WERI-Rb-1 (cell line): ENCODE results near the gene LEF1.

Experiments
- DNase-seq: peaks from one replicate; pipeline ENCODE4 v3.0.0-alpha.2; 2020
- H3K27ac ChIP-seq: fragments of 250-450 bp; sonication (Bioruptor Pico); 2 replicates; pipeline ENCODE4 v1.5.1; 2020; ENCODE audit warnings: mild to moderate bottlenecking, moderate library complexity
- H3K27me3 ChIP-seq: fragments of 250-450 bp; sonication (Bioruptor Pico); 2 replicates; pipeline ENCODE4 v1.5.1; 2021; ENCODE audit warnings: mild to moderate bottlenecking, low read depth, moderate library complexity; ENCODE audit not compliant: insufficient read depth, severe bottlenecking
- H3K36me3 ChIP-seq: fragments of 250-450 bp; sonication (Bioruptor Pico); 2 replicates; pipeline ENCODE4 v1.5.1; 2020; ENCODE audit warnings: mild to moderate bottlenecking, moderate library complexity
- H3K4me3 ChIP-seq: 2 replicates; pipeline ENCODE4 v1.5.1; 2011; ENCODE audit warnings: low read depth, mild to moderate bottlenecking, control low read depth, low read length
- H3K9me3 ChIP-seq: fragments of 250-450 bp; sonication (Bioruptor Pico); 2 replicates; pipeline ENCODE4 v1.5.1; 2021; ENCODE audit warnings: mild to moderate bottlenecking, moderate library complexity; ENCODE audit not compliant: severe bottlenecking
- TF ChIP-seq, protein P1 (sequence below): IDR thresholded peaks from 2 replicates; pipeline ENCODE4 v1.5.1; 2011; ENCODE audit warnings: low read depth, mild to moderate bottlenecking, control low read depth, inconsistent platforms, low read length

Gene LEF1

DNA sequence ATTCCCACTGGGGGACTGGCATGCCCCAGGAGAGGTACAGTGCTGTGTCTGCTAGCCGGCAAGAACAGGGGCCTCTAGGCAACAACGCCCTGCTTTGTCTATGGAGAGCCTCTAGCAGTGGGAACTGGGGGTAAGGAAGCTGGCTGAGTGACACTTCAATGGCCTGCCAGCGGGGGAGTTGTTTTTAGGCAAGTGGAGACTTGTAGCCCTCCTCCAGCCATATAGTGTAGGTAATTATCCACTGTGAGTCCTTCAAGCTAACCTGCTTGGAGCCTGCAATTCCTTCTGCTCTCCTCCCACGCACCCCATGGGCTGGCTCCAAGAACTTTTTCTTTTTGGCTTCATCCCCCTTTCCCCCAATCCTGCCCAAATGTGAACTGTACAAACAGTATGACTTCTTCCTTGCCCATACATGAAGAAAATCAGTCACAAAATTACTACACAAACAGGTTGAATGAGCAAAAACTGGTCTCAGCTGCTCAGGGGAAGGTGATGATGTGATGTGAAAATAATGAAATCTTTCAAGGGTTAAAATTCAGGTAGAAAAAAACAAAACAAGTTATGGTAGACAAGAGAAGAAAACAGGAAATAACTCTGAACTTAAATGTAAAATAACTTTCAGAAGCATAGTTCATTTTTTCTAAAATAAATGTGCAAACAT lies 33.1 kb downstream of the LEF1 start:
- TF ChIP-seq, protein P1, sequence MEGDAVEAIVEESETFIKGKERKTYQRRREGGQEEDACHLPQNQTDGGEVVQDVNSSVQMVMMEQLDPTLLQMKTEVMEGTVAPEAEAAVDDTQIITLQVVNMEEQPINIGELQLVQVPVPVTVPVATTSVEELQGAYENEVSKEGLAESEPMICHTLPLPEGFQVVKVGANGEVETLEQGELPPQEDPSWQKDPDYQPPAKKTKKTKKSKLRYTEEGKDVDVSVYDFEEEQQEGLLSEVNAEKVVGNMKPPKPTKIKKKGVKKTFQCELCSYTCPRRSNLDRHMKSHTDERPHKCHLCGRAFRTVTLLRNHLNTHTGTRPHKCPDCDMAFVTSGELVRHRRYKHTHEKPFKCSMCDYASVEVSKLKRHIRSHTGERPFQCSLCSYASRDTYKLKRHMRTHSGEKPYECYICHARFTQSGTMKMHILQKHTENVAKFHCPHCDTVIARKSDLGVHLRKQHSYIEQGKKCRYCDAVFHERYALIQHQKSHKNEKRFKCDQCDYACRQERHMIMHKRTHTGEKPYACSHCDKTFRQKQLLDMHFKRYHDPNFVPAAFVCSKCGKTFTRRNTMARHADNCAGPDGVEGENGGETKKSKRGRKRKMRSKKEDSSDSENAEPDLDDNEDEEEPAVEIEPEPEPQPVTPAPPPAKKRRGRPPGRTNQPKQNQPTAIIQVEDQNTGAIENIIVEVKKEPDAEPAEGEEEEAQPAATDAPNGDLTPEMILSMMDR: 0 out of 2 replicates have a peak, but pooled peaks have one; percentile 11
- H3K27me3 ChIP-seq: peaks cover 6% of the 10 kb centered on the region
- H3K4me3 ChIP-seq: no peak overlapping the region
- H3K27ac ChIP-seq: no peak overlapping the region
- H3K36me3 ChIP-seq: no peaks in the 10 kb centered on the region
- H3K9me3 ChIP-seq: no peaks in the 10 kb centered on the region
- peak; percentile 40 for DNase-seq

DNA sequence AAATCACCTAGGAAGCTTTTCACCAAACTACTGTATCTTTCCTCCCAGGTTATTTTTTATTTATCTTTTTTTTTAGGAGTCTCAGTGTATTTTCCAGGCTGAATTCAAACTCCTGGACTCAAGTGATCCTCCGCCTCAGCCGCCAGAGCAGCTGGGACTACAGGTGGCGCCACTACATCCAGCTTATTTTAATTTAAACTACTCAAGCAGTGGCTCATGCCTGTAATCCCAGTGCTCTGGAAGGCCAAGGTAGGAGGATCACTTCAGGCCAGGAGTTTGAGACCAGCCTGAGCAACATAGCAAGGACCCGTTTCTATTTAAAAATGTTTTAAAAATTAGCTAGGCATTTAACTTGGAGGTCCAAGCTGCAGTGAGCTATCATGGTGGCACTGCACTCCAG lies 37.8 kb downstream of the LEF1 start:
- no peak overlapping the region for H3K27ac ChIP-seq
- TF ChIP-seq, protein P1: peak; percentile 38
- DNase-seq: peak; percentile 22
- H3K4me3 ChIP-seq: no peak overlapping the region
- peaks cover 4% of the 10 kb centered on the region for H3K27me3 ChIP-seq
- no peaks in the 10 kb centered on the region for H3K9me3 ChIP-seq
- no peaks in the 10 kb centered on the region for H3K36me3 ChIP-seq

DNA sequence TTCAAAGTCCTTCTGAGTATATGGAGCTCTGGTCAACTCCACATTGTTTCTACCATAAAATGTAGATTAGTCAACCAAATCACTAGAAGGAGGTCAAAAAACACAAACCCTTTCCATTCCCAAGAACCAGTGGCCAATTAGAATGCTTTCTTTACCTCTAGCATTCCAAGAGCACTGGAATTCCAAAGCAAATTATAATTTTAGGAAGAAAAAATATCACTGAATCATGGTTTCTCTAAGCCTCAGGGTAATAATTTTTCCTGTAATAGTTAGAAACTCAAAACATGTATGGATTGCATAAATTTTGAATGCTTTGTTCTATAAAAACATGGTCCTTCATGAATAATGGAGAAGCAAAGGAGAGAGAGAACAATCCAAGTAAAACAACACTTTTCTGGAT lies 39.5 kb downstream of the LEF1 start:
- H3K4me3 ChIP-seq: no peak overlapping the region
- no peak overlapping the region for H3K27ac ChIP-seq
- TF ChIP-seq, protein P1: no peak
- peaks cover 4% of the 10 kb centered on the region for H3K27me3 ChIP-seq
- H3K36me3 ChIP-seq: no peaks in the 10 kb centered on the region
- no peak for DNase-seq
- H3K9me3 ChIP-seq: no peaks in the 10 kb centered on the region

DNA sequence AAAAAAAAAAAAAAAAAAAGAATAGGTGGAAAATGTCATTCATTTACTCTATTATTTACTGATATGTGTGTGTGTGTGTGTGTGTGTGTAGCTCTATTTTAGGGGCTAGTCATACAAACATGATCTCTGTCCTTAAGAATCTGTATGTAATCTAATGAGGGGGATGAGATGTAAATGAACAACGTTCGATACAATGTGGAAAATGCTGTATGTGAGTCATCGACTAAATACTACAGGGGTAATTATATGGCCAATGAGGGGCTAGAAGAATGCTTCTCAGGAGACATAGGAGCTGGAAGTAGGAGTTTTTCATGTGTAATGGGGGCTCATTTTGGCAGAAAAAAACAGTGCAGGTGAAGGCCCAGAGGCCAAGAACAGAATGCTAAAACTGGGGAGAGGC lies 41.9 kb downstream of the LEF1 start:
- no peak overlapping the region for H3K4me3 ChIP-seq
- H3K27me3 ChIP-seq: no peaks in the 10 kb centered on the region
- TF ChIP-seq, protein P1: no peak
- no peak overlapping the region for H3K27ac ChIP-seq
- DNase-seq: no peak
- no peaks in the 10 kb centered on the region for H3K9me3 ChIP-seq
- no peaks in the 10 kb centered on the region for H3K36me3 ChIP-seq

DNA sequence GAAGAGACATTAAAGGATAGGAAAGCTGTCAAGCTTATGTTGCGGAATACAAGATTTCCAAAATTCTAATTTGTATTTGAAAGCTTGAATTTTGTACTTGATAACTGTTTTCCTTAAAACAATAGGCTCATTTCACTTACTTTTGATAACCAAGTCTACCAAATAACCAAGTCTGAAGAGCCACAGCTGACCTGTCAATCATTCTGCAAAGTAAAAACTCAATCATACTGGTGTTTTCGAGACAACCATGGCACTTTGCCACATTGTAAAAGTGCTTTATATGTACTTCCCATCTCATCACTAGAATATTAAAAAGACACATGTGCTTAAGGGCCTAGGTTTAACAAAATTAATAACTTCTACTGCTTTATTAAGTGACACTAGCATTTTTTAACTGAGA lies 47.9 kb downstream of the LEF1 start:
- no peak overlapping the region for H3K4me3 ChIP-seq
- no peaks in the 10 kb centered on the region for H3K9me3 ChIP-seq
- no peak overlapping the region for H3K27ac ChIP-seq
- no peak for DNase-seq
- no peaks in the 10 kb centered on the region for H3K27me3 ChIP-seq
- TF ChIP-seq, protein P1: no peak
- no peaks in the 10 kb centered on the region for H3K36me3 ChIP-seq
